Kidney (tissue), 14 donors: ENCODE measurements around the gene TIPARP. TPM values are rescaled to one million over a fixed set of nuclear protein-coding genes. Genes with fewer than 3 reads are reported as not detected.

Experiments
- DNase-seq, 5 donors: peaks; one replicate each; pipeline ENCODE4 v3.0.0-alpha.2; 2013 to 2020
- FAIRE-seq: peaks from 2 replicates; lab custom pipeline; 2012; peaks lifted over from hg19 to GRCh38; lab: Jason Lieb, UNC
- H3K27ac ChIP-seq, 2 donors: one replicate each; pipeline ENCODE4 v1.7.0; 2013; ENCODE audit warnings: low read depth in 2 of 2, low read length in 2 of 2, inconsistent platforms in 1 of 2
- H3K27me3 ChIP-seq: one replicate; pipeline ENCODE4 v1.7.1; 2013; ENCODE audit warnings: low read length, inconsistent platforms; ENCODE audit not compliant: control insufficient read depth, insufficient read depth
- H3K36me3 ChIP-seq, 3 donors: one replicate each; pipeline versions ENCODE4 v1.7.0 to v1.7.1; 2013; ENCODE audit warnings: low read length in 3 of 3, control low read depth in 1 of 3, inconsistent platforms in 1 of 3; ENCODE audit not compliant: insufficient read depth in 3 of 3, control insufficient read depth in 2 of 3
- H3K4me1 ChIP-seq, 3 donors: one replicate each; pipeline versions ENCODE4 v1.7.0 to v1.7.1; 2013; ENCODE audit warnings: low read length in 3 of 3, inconsistent platforms in 1 of 3, low read depth in 1 of 3; ENCODE audit not compliant: control insufficient read depth in 2 of 3, insufficient read depth in 2 of 3
- H3K4me3 ChIP-seq, 3 donors: one replicate each; pipeline versions ENCODE4 v1.7.0 to v1.8.1; 2013; ENCODE audit warnings: low read length in 3 of 3, control low read depth in 1 of 3, inconsistent platforms in 1 of 3
- H3K9ac ChIP-seq, 3 donors: one replicate each; pipeline versions ENCODE4 v1.7.0 to v1.7.1; 2013; ENCODE audit warnings: low read length in 3 of 3, control low read depth in 1 of 3, inconsistent platforms in 1 of 3
- H3K9me3 ChIP-seq, 3 donors: one replicate each; pipeline versions ENCODE4 v1.7.0 to v1.7.1; 2013; ENCODE audit warnings: low read length in 3 of 3, control low read depth in 1 of 3, inconsistent platforms in 1 of 3; ENCODE audit not compliant: control insufficient read depth in 2 of 3, insufficient read depth in 1 of 3
- CTCF ChIP-seq: IDR thresholded peaks from 3 replicates; pipeline ENCODE4 v1.5.1; 2012; ENCODE audit warnings: mild to moderate bottlenecking, moderate library complexity, borderline replicate concordance; ENCODE audit not compliant: insufficient read depth; ENCODE audit errors: extremely low read depth
- intact Hi-C: fragments of 100-400 bp; cut with DNase I; formaldehyde crosslinking; loops from one replicate; pipeline ENCODE4 v1.11.1; 2022
- polyA plus RNA-seq: library from polyadenylated mRNA; stranded (reverse); fragments of 350-450 nt; fragmentation: Illumina TruSeq; extraction: RNeasy Lipid Tissue Mini Kit (QIAGEN cat#74804); gene quantifications from one replicate; pipeline ENCODE4 v1.2.3, GENCODE V29; 2014; ENCODE audit warnings: low read depth, low replicate concordance; ENCODE audit not compliant: insufficient read depth
- total RNA-seq: library from RNA; stranded (reverse); fragmentation: NEBNext Ultra II Directional; extraction: Animal tissue kit (Norgen Biotek cat#: 25700); gene quantifications from one replicate; pipeline ENCODE4 v1.2.1, GENCODE V29; 2021
- donor health status: control.
- donor health status: control.
- donor health status: control.
- donor health status: control.
- donor health status: control.
- donor health status: DM: yes; HTN: yes; CAD: no.
- donor health status: Normal renal cell carcinoma (clear cell type).

The TIPARP gene
- total and polyA plus RNA-seq, 2 donors from 2014 or later: 9.5 to 21.8 TPM

- no peak for TF ChIP-seq CTCF
- FAIRE-seq (no peak), DNase-seq (peak in 2 of 5 donors; percentile 24 to 37)
- Histone ChIP-seq H3K9ac (no peak overlapping the region), H3K36me3 (no peaks in the 10 kb centered on the region), H3K9me3 (no peaks in the 10 kb centered on the region), H3K27ac (no peak overlapping the region), H3K27me3 (no peaks in the 10 kb centered on the region), H3K4me3 (no peak overlapping the region), H3K4me1 (peaks cover 0 to 7% (median 3%) of the 10 kb centered on the region in 3 donors)
- intact Hi-C loops: no loop called here
Observed at GRCh38 chr3:156630773-156631093, 43.7 kb upstream of the TIPARP start.

DNA sequence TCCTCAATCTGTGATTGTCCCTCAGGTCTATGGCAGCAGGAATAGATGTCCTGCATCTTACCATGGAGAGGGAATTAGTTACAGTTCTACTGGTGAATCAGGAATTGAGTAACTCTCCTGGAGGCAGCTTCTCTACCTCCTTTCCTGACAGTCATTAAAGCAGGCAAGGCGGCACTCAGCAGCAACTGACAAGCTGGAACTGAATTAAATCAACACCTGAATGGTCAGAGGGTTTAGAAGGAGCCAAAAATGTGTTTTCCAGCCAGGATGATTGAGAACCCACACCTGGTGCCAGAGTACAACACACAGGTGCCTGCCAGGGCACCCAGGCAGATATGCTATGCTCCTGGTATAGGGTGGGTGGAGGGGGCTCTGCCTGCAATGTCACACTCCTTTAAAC, 43.1 kb upstream of the TIPARP start:
- Histone ChIP-seq H3K27ac (no peak overlapping the region), H3K9me3 (no peaks in the 10 kb centered on the region), H3K27me3 (no peaks in the 10 kb centered on the region), H3K9ac (no peak overlapping the region), H3K4me3 (no peak overlapping the region), H3K4me1 (peaks cover 0 to 7% (median 3%) of the 10 kb centered on the region in 3 donors), H3K36me3 (no peaks in the 10 kb centered on the region)
- no peak for FAIRE-seq
- no peak for TF ChIP-seq CTCF
- intact Hi-C loops: no loop called here
- peak in 1 of 5 donors; percentile 41 for DNase-seq

GRCh38 chr3:156632601-156633000, 41.8 kb upstream of the TIPARP start:
- intact Hi-C loops: no loop called here
- FAIRE-seq (no peak), DNase-seq (no peak)
- H3K9me3 ChIP-seq: no peaks in the 10 kb centered on the region
- no peaks in the 10 kb centered on the region for H3K36me3 ChIP-seq
- no peak for TF ChIP-seq CTCF
- H3K27ac ChIP-seq: no peak overlapping the region
- no peak overlapping the region for H3K4me3 ChIP-seq
- no peak overlapping the region for H3K9ac ChIP-seq
- peaks cover 0 to 5% (median 3%) of the 10 kb centered on the region in 3 donors for H3K4me1 ChIP-seq
- H3K27me3 ChIP-seq: no peaks in the 10 kb centered on the region

DNA sequence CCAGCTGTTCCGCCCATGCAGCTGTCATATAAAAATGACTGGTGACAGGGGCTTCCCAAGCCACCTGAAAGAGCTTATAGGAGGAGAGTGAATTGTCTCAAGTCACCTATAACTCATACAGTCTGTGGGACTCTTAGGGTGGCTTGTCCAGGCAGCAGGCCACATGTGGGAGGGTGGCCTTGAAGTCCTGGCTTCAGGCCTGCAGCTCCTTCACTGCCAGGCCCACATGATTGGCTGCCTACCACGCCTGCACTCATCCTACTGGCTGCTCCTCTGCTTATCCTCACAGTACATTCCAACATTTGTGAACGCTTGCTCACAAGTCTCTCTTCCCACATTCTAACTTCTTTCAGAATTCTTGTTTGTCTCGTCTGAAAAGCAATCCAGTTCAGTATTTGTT, 41.1 kb upstream of the TIPARP start:
- Histone ChIP-seq H3K9ac (no peak overlapping the region), H3K4me3 (no peak overlapping the region), H3K36me3 (no peaks in the 10 kb centered on the region), H3K27ac (no peak overlapping the region), H3K9me3 (no peaks in the 10 kb centered on the region), H3K27me3 (no peaks in the 10 kb centered on the region), H3K4me1 (no peaks in the 10 kb centered on the region)
- no peak for TF ChIP-seq CTCF
- DNase-seq (no peak), FAIRE-seq (no peak)
- intact Hi-C loops: no loop called here
